ENCODE results near the gene SMG5.

The SMG5 gene

DNA sequence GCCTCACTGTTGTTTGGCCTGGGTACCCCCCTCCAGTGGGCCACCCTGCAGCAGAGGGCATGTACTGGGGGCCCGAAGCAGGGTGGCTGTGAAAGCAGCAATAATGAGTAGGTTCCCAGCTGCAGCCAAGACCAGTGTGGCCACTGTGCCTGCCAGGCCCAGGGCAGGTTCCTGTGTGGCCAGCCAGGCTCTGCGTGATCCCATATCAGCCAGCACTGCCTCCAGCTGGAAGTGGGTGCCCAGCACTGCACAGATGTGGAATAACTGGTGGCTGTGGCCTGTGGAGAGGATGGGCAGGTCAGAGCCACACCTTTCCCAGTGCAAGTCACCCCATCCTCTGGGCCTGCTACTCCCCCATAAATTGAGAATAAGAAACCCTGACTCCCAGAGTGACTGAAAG, 38.5 kb downstream of the SMG5 start:
- TF ChIP-seq, protein P1, sequence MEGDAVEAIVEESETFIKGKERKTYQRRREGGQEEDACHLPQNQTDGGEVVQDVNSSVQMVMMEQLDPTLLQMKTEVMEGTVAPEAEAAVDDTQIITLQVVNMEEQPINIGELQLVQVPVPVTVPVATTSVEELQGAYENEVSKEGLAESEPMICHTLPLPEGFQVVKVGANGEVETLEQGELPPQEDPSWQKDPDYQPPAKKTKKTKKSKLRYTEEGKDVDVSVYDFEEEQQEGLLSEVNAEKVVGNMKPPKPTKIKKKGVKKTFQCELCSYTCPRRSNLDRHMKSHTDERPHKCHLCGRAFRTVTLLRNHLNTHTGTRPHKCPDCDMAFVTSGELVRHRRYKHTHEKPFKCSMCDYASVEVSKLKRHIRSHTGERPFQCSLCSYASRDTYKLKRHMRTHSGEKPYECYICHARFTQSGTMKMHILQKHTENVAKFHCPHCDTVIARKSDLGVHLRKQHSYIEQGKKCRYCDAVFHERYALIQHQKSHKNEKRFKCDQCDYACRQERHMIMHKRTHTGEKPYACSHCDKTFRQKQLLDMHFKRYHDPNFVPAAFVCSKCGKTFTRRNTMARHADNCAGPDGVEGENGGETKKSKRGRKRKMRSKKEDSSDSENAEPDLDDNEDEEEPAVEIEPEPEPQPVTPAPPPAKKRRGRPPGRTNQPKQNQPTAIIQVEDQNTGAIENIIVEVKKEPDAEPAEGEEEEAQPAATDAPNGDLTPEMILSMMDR (conservative IDR thresholded peaks at IDR 0.05; ENCODE audit: low read length), result no peak
- no peak for TF ChIP-seq EZH2phosphoT487 (IDR thresholded peaks at IDR 0.05; ENCODE audit: borderline replicate concordance)

DNA sequence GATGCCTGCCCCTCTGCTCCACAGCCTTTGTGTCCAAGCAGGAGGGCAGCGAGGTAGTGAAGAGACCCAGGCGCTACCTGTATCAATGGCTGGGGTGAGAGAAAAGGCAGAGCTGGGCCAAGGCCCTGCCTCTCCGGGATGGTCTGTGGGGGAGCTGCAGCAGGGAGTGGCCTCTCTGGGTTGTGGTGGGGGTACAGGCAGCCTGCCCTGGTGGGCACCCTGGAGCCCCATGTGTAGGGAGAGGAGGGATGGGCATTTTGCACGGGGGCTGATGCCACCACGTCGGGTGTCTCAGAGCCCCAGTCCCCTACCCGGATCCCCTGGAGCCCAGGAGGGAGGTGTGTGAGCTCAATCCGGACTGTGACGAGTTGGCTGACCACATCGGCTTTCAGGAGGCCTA, 39.9 kb downstream of the SMG5 start:
- H3F3A ChIP-seq (ENCODE audit: low read depth), result no peaks in the 10 kb centered on the region
- H4K20me1 ChIP-seq (ENCODE audit: insufficient read depth, low read length, poor library complexity, severe bottlenecking), result no peaks in the 10 kb centered on the region
- no peak overlapping the region for H2AFZ ChIP-seq (ENCODE audit: low read length)
- no peaks in the 10 kb centered on the region for H3K79me2 ChIP-seq (ENCODE audit: insufficient read depth, low read length)
- H3K9me2 ChIP-seq (replicated peaks; ENCODE audit: low read depth, low read length), result no peaks in the 10 kb centered on the region
- H3K4me3 ChIP-seq (ENCODE audit: low read length, poor library complexity, severe bottlenecking), result no peak overlapping the region
- no peak for TF ChIP-seq EZH2phosphoT487 (IDR thresholded peaks at IDR 0.05; ENCODE audit: borderline replicate concordance)
- TF ChIP-seq, protein P1 (conservative IDR thresholded peaks at IDR 0.05; ENCODE audit: low read length), result no peak
- peaks cover 19% of the 10 kb centered on the region; the same call in 1 of the 2 replicates for H3K36me3 ChIP-seq (ENCODE audit: insufficient read depth, low read length)
- no peaks in the 10 kb centered on the region for H3K27me3 ChIP-seq (ENCODE audit: insufficient read depth, low read length, poor library complexity, severe bottlenecking)
- no peak overlapping the region for H3K4me2 ChIP-seq (ENCODE audit: low read depth, low read length, poor library complexity, severe bottlenecking)
- H3K9me3 ChIP-seq (ENCODE audit: insufficient read depth, low read depth, low read length), result no peaks in the 10 kb centered on the region
- no peak overlapping the region for H3K9ac ChIP-seq (ENCODE audit: low read depth, low read length, poor library complexity, severe bottlenecking)
- H3K4me1 ChIP-seq (ENCODE audit: insufficient read depth, low read length, poor library complexity, severe bottlenecking), result no peaks in the 10 kb centered on the region

More for the DNA sequence above, 38.5 kb downstream of the SMG5 start:
- no peak overlapping the region for H3K9ac ChIP-seq (ENCODE audit: low read depth, low read length, poor library complexity, severe bottlenecking)
- no peaks in the 10 kb centered on the region for H3F3A ChIP-seq (ENCODE audit: low read depth)
- H2AFZ ChIP-seq (ENCODE audit: low read length), result no peak overlapping the region
- H3K9me2 ChIP-seq (replicated peaks; ENCODE audit: low read depth, low read length), result no peaks in the 10 kb centered on the region
- H3K4me1 ChIP-seq (ENCODE audit: insufficient read depth, low read length, poor library complexity, severe bottlenecking), result no peaks in the 10 kb centered on the region
- peaks cover 16% of the 10 kb centered on the region; the same call in 1 of the 2 replicates for H3K36me3 ChIP-seq (ENCODE audit: insufficient read depth, low read length)
- H4K20me1 ChIP-seq (ENCODE audit: insufficient read depth, low read length, poor library complexity, severe bottlenecking), result no peaks in the 10 kb centered on the region
- no peak overlapping the region for H3K4me2 ChIP-seq (ENCODE audit: low read depth, low read length, poor library complexity, severe bottlenecking)
- no peaks in the 10 kb centered on the region for H3K27me3 ChIP-seq (ENCODE audit: insufficient read depth, low read length, poor library complexity, severe bottlenecking)
- no peaks in the 10 kb centered on the region for H3K9me3 ChIP-seq (ENCODE audit: insufficient read depth, low read depth, low read length)
- H3K4me3 ChIP-seq (ENCODE audit: low read length, poor library complexity, severe bottlenecking), result no peak overlapping the region
- H3K79me2 ChIP-seq (ENCODE audit: insufficient read depth, low read length), result no peaks in the 10 kb centered on the region

DNA sequence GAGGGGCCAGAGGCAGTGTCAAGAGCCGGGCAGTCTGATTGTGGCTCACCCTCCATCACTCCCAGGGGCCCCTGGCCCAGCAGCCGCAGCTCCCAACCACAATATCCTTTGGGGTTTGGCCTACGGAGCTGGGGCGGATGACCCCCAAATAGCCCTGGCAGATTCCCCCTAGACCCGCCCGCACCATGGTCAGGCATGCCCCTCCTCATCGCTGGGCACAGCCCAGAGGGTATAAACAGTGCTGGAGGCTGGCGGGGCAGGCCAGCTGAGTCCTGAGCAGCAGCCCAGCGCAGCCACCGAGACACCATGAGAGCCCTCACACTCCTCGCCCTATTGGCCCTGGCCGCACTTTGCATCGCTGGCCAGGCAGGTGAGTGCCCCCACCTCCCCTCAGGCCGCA, 40.7 kb downstream of the SMG5 start, which contains the start of gene BGLAP:
TSS of gene BGLAP (plus strand) at position 259 of the 400 bp plus-strand sequence. CDS start at position 307, 48 bp downstream.
- Histone ChIP-seq H3K36me3 (ENCODE audit: insufficient read depth, low read length) (peaks cover 19% of the 10 kb centered on the region; the same call in 1 of the 2 replicates), H3K9ac (ENCODE audit: low read depth, low read length, poor library complexity, severe bottlenecking) (no peak within 1 kb of the TSS), H3K4me2 (ENCODE audit: low read depth, low read length, poor library complexity, severe bottlenecking) (no peak within 1 kb of the TSS)

More for the DNA sequence above, 40.7 kb downstream of the SMG5 start, which contains the start of gene BGLAP:
- H3K9me3 ChIP-seq (ENCODE audit: insufficient read depth, low read depth, low read length), result no peaks in the 10 kb centered on the region
- no peaks in the 10 kb centered on the region for H4K20me1 ChIP-seq (ENCODE audit: insufficient read depth, low read length, poor library complexity, severe bottlenecking)
- TF ChIP-seq EZH2phosphoT487 (IDR thresholded peaks at IDR 0.05; ENCODE audit: borderline replicate concordance), result no peak
- TF ChIP-seq, protein P1 (conservative IDR thresholded peaks at IDR 0.05; ENCODE audit: low read length), result no peak
- H3K27me3 ChIP-seq (ENCODE audit: insufficient read depth, low read length, poor library complexity, severe bottlenecking), result no peaks in the 10 kb centered on the region
- H2AFZ ChIP-seq (ENCODE audit: low read length), result no peak within 1 kb of the TSS
- no peak within 1 kb of the TSS for H3K4me3 ChIP-seq (ENCODE audit: low read length, poor library complexity, severe bottlenecking)
- no peaks in the 10 kb centered on the region for H3K9me2 ChIP-seq (replicated peaks; ENCODE audit: low read depth, low read length)
- H3K79me2 ChIP-seq (ENCODE audit: insufficient read depth, low read length), result no peaks in the 10 kb centered on the region
- no peaks in the 10 kb centered on the region for H3K4me1 ChIP-seq (ENCODE audit: insufficient read depth, low read length, poor library complexity, severe bottlenecking)
- no peaks in the 10 kb centered on the region for H3F3A ChIP-seq (ENCODE audit: low read depth)

Measured in Loucy (cell line).